Measurements from ENCODE around the gene CXCL6.

Gene CXCL6

DNA sequence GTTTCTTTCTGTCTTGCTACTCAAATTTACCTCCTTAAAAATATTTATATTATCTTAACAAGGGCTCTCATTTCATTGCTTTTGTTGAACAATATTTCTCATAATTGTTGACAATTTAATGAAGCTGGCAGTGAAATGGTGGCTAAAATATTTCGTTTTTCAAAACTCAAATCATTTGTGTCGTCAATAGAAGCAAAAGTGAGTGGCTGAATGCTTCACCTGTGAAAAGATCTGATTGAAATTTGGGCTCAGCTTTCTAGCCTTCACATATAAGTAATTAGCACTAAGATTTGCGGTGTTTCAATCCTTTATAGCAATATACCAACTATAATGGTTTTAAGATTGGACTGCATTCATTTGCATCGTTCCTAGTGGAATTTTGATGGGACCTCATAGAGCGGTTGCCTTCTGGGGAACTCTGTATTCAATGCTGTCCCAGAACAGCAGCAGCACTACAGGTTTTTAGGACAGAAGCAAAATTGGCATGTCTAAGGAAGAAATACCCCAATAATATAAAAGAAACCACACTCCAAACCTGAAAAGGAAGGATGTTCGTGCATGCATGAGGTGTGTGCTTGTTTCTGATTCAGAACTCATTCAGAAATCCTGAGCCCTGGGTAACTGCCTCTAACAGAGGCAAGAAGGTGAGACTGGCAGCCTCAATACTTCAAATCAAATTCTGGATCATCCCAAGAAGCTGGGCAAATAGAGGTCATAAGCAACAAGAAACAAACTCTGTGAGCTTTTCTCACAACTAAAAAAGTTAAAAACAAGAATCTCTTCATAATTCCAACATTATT lies 35.2 kb downstream of the CXCL6 start:
- ChIA-PET POLR2A (no interaction called here), CTCF (interaction anchor here (1.0 to 2.0 kb wide), 2 partner anchors 9 to 12 kb away, joined by 3 to 5 read pairs; no protein-coding TSS in a partner anchor)
- TF ChIP-seq CTCF (IDR thresholded peaks at IDR 0.05; ENCODE audit: control extremely low read depth, extremely low read depth, low read depth, missing control alignments), result no peak

GRCh38 chr4:73872316-73873108 lies 36.0 kb downstream of the CXCL6 start:
- CTCF ChIA-PET, result interaction anchor here (1.0 to 2.0 kb wide), 3 partner anchors 10 to 13 kb away, joined by 3 to 5 read pairs (median 4); no protein-coding TSS in a partner anchor
- no peak for DNase-seq (ENCODE audit: extremely low spot score)

More for the DNA sequence above, 35.2 kb downstream of the CXCL6 start:
- DNase-seq (ENCODE audit: extremely low spot score), result no peak

DNA sequence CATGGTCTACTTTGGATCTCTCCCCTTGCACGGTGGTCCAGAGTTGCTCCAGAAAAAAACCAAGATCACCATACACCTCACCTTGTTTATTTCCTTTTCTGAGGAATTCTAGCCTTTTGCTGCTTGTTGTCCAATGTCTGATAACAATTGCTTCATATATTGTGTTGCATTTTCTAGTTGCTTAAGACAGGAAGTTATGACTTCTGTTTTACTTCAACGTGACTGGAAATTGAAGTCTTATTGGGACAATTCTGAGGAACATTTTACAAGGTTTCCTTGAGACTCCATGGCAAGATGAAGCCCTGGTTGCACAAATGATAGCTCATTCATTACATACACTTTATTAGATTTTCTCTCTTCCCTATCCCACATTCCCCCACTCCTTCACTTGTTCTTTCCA lies 37.9 kb downstream of the CXCL6 start:
- no peak for DNase-seq (ENCODE audit: extremely low spot score)
- ChIA-PET CTCF (interaction anchor here (1.0 to 2.6 kb wide), 3 partner anchors 9 to 13 kb away, joined by 3 to 10 read pairs (median 4); no protein-coding TSS in a partner anchor), POLR2A (no interaction called here)
- TF ChIP-seq CTCF (IDR thresholded peaks at IDR 0.05; ENCODE audit: control extremely low read depth, extremely low read depth, low read depth, missing control alignments), result no peak

More at GRCh38 chr4:73872316-73873108, 36.0 kb downstream of the CXCL6 start:
- TF ChIP-seq CTCF (IDR thresholded peaks at IDR 0.05; ENCODE audit: control extremely low read depth, extremely low read depth, low read depth, missing control alignments), result no peak
- POLR2A ChIA-PET, result no interaction called here

- ChIA-PET CTCF (interaction anchor here (2.6 kb wide), 1 partner anchor 11 kb away, joined by 10 read pairs; no protein-coding TSS in a partner anchor), POLR2A (no interaction called here)
- no peak for TF ChIP-seq CTCF (IDR thresholded peaks at IDR 0.05; ENCODE audit: control extremely low read depth, extremely low read depth, low read depth, missing control alignments)
- no peak for DNase-seq (ENCODE audit: extremely low spot score)
Measured at GRCh38 chr4:73875401-73875800, 38.9 kb downstream of the CXCL6 start.

GRCh38 chr4:73883306-73883705 lies 46.8 kb downstream of the CXCL6 start:
- ChIA-PET POLR2A (no interaction called here), CTCF (interaction anchor here (1.3 kb wide), 1 partner anchor 10 kb away, joined by 4 read pairs; no protein-coding TSS in a partner anchor)
- TF ChIP-seq CTCF (IDR thresholded peaks at IDR 0.05; ENCODE audit: control extremely low read depth, extremely low read depth, low read depth, missing control alignments), result no peak
- no peak for DNase-seq (ENCODE audit: extremely low spot score)

DNA sequence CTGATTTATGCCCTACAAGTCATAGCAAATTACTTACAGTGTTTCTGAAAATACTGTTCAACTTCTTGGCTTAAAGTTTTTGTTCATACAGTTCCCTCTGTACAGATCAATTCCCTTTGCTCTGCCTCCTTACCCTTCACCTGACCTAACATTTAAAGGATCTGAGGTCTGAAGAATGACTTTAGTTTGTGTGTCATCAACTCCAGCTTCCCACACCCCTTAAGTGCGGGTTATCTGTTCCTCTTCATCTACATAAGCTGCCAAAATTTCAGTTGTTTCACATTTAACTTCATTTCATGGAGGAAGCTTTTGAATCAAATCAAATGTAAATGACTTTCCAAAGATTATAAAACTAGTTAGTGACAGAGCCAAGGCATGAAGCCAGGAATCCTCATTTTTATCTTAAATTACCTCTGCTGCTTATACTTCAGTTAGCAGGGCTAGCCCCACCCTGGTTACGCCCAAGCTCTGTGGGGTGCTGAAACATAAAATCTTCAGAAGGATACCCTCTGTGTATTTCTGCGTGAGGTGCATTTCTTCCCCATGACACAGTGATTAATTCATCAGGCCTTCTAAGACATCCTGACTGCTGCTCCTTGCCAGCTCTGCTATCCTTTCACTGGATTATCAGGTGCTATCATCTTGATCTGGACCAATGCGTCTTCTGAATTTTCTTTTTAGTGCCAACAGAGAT lies 49.2 kb downstream of the CXCL6 start:
- no peak for DNase-seq (ENCODE audit: extremely low spot score)
- POLR2A ChIA-PET, result no interaction called here
- TF ChIP-seq CTCF (IDR thresholded peaks at IDR 0.05; ENCODE audit: control extremely low read depth, extremely low read depth, low read depth, missing control alignments), result no peak
- CTCF ChIA-PET, result interaction anchor here (1.3 to 2.9 kb wide), 2 partner anchors 15 to 35 kb away, joined by 4 to 6 read pairs; no protein-coding TSS in a partner anchor

Data from GM10248 (cell line).